ENCODE measurements around the gene FOXO6. TPM values are rescaled to one million over a fixed set of nuclear protein-coding genes. Genes with fewer than 3 reads are reported as not detected.

FOXO6 gene
- total and polyA plus RNA-seq, 10 of the 15 experiments (the other 5 are each of a cell fraction or from before 2014, with no cell fraction given) = 0.37 TPM; not detected in 9

- RAD21 ChIA-PET (ENCODE audit: unreplicated experiment) = interaction anchor here (0.6 kb wide), 1 partner anchor 10 kb away, joined by 3 read pairs; no protein-coding TSS in a partner anchor
- no peak for FAIRE-seq
- Histone ChIP-seq H3K27ac (ENCODE audit: control insufficient read depth, insufficient read depth) (no peak overlapping the region), H3K9ac (ENCODE audit: control insufficient read depth, insufficient read depth, low read length) (no peak overlapping the region), H3K4me1 (ENCODE audit: control insufficient read depth, insufficient read depth, low read length) (peaks cover 7% of the 10 kb centered on the region), H3K27me3 (replicated peaks in 1 of 2; ENCODE audit: control insufficient read depth in 2 of 2, insufficient read depth in 2 of 2, low read length in 1 of 2) (0 out of 4 replicates have a peak, but pooled peaks cover 0 to 2% of the 10 kb centered on the region in 2 experiments), H2AFZ (ENCODE audit: control insufficient read depth, low read depth, low read length) (no peak overlapping the region), H3K9me3 (replicated peaks; ENCODE audit: control insufficient read depth, insufficient read depth, low read length) (no peaks in the 10 kb centered on the region), H3K4me2 (ENCODE audit: control insufficient read depth, insufficient read depth) (no peak overlapping the region), H3K36me3 (ENCODE audit: control insufficient read depth in 2 of 2, insufficient read depth in 2 of 2, low read length in 1 of 2) (no peaks in the 10 kb centered on the region), H3K79me2 (ENCODE audit: control insufficient read depth, insufficient read depth, low read length) (no peaks in the 10 kb centered on the region), H3K4me3 (no peak overlapping the region), H4K20me1 (ENCODE audit: control insufficient read depth, insufficient read depth) (no peaks in the 10 kb centered on the region; the same call in 1 of the 2 replicates)
- CTCF ChIA-PET = interaction anchor here (1.5 kb wide), 1 partner anchor 10 kb away, joined by 4 read pairs; no protein-coding TSS in a partner anchor
- POLR2A ChIA-PET = interaction anchor here (0.6 to 1.1 kb wide), 2 partner anchors 10 to 16 kb away, joined by 3 to 4 read pairs; no protein-coding TSS in a partner anchor
- 0% methylated on average over 2 of the region's 4 CpGs for WGBS (ENCODE audit: insufficient coverage, insufficient replicate concordance, low lambda C conversion rate, missing lambda C conversion rate)
- BruUV-seq (replicated peaks) = no TSS peak
- intact Hi-C loops (cut with micrococcal nuclease; ENCODE audit: unreplicated experiment) (no loop called here), in situ Hi-C loops (cut with MboI) (no loop called here)
- no peak for DNase-seq (ENCODE audit: low read depth, low spot score)
- SMC1A ChIA-PET (ENCODE audit: uncharacterized antibody, unreplicated experiment) = interaction anchor here (0.6 to 1.5 kb wide), 4 partner anchors 30 to 781 kb away, joined by 3 to 4 read pairs (median 4); no protein-coding TSS in a partner anchor
- ATAC-seq = no peak
- TF ChIP-seq NR2F1 (conservative IDR thresholded peaks at IDR 0.05) (no peak), RFX5 (IDR thresholded peaks at IDR 0.05; ENCODE audit: low read depth, low read length) (no peak), SMAD5 (IDR thresholded peaks at IDR 0.05; ENCODE audit: low read depth) (no peak), GABPA (IDR thresholded peaks at IDR 0.05; ENCODE audit: low read depth) (no peak), ZZZ3 (IDR thresholded peaks at IDR 0.05; ENCODE audit: control insufficient read depth, insufficient read length, low read depth) (no peak), MAX (IDR thresholded peaks at IDR 0.05; ENCODE audit: low read depth, low read length) (no peak), POU2F2 (IDR thresholded peaks at IDR 0.05; ENCODE audit: borderline replicate concordance, low read depth, low read length) (no peak), MTA2 (IDR thresholded peaks at IDR 0.05; ENCODE audit: low read depth) (no peak), SMC3 (IDR thresholded peaks at IDR 0.05; ENCODE audit: borderline replicate concordance, low read length) (no peak), SP1 (IDR thresholded peaks at IDR 0.05; ENCODE audit: low read depth, low read length) (no peak), TARDBP (IDR thresholded peaks at IDR 0.05; ENCODE audit: borderline replicate concordance) (no peak), HSF1 (IDR thresholded peaks at IDR 0.05; ENCODE audit: low read depth, low read length) (no peak), CTCF (IDR thresholded peaks at IDR 0.05 in 2 of 3, conservative IDR thresholded peaks at IDR 0.05 in 1 of 3; ENCODE audit: control insufficient read depth in 2 of 3, extremely low read depth in 1 of 3, insufficient read depth in 1 of 3, low read depth in 3 of 3, low read length in 3 of 3) (no peak), ZSCAN29 (IDR thresholded peaks at IDR 0.05) (no peak), NFYB (IDR thresholded peaks at IDR 0.05; ENCODE audit: insufficient read depth, low read depth, low read length) (no peak), YBX1 (IDR thresholded peaks at IDR 0.05) (no peak), RB1 (IDR thresholded peaks at IDR 0.05; ENCODE audit: borderline replicate concordance) (no peak)
- TF ChIP-seq, protein P1, sequence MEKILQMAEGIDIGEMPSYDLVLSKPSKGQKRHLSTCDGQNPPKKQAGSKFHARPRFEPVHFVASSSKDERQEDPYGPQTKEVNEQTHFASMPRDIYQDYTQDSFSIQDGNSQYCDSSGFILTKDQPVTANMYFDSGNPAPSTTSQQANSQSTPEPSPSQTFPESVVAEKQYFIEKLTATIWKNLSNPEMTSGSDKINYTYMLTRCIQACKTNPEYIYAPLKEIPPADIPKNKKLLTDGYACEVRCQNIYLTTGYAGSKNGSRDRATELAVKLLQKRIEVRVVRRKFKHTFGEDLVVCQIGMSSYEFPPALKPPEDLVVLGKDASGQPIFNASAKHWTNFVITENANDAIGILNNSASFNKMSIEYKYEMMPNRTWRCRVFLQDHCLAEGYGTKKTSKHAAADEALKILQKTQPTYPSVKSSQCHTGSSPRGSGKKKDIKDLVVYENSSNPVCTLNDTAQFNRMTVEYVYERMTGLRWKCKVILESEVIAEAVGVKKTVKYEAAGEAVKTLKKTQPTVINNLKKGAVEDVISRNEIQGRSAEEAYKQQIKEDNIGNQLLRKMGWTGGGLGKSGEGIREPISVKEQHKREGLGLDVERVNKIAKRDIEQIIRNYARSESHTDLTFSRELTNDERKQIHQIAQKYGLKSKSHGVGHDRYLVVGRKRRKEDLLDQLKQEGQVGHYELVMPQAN (conservative IDR thresholded peaks at IDR 0.05) = no peak
Measured at GRCh38 chr1:41370225-41370624, 9.0 kb downstream of the FOXO6 start.
